Measurements from ENCODE around the gene ST6GALNAC5.

ST6GALNAC5 gene

GRCh38 chr1:76854255-76854654 lies 13.0 kb upstream of the ST6GALNAC5 start:
- no peak for DNase-seq (ENCODE audit: low read depth)
- no peak overlapping the region for H3K4me3 ChIP-seq (ENCODE audit: control insufficient read depth, low read depth, low read length)
- TF ChIP-seq CTCF (conservative IDR thresholded peaks at IDR 0.05; ENCODE audit: control insufficient read depth, insufficient read depth, low read depth, low read length) = no peak

GRCh38 chr1:76856104-76856503 lies 11.2 kb upstream of the ST6GALNAC5 start:
- no peak overlapping the region for H3K4me3 ChIP-seq (ENCODE audit: control insufficient read depth, low read depth, low read length)
- no peak for DNase-seq (ENCODE audit: low read depth)

GRCh38 chr1:76857138-76857537 lies 10.1 kb upstream of the ST6GALNAC5 start:
- TF ChIP-seq CTCF (conservative IDR thresholded peaks at IDR 0.05; ENCODE audit: control insufficient read depth, insufficient read depth, low read depth, low read length) = no peak

More at GRCh38 chr1:76856104-76856503, 11.2 kb upstream of the ST6GALNAC5 start:
- no peak for TF ChIP-seq CTCF (conservative IDR thresholded peaks at IDR 0.05; ENCODE audit: control insufficient read depth, insufficient read depth, low read depth, low read length)

GRCh38 chr1:76857973-76858372 lies 9.3 kb upstream of the ST6GALNAC5 start:
- H3K4me3 ChIP-seq (ENCODE audit: control insufficient read depth, low read depth, low read length) = no peak overlapping the region
- TF ChIP-seq CTCF (conservative IDR thresholded peaks at IDR 0.05; ENCODE audit: control insufficient read depth, insufficient read depth, low read depth, low read length) = no peak
- DNase-seq (ENCODE audit: low read depth) = no peak

More at GRCh38 chr1:76857138-76857537, 10.1 kb upstream of the ST6GALNAC5 start:
- DNase-seq (ENCODE audit: low read depth) = no peak
- no peak overlapping the region for H3K4me3 ChIP-seq (ENCODE audit: control insufficient read depth, low read depth, low read length)

- no peak for DNase-seq (ENCODE audit: low read depth)
- no peak overlapping the region for H3K4me3 ChIP-seq (ENCODE audit: control insufficient read depth, low read depth, low read length)
- TF ChIP-seq CTCF (conservative IDR thresholded peaks at IDR 0.05; ENCODE audit: control insufficient read depth, insufficient read depth, low read depth, low read length) = no peak
These were observed 6.1 kb upstream of the ST6GALNAC5 start for GRCh38 chr1:76861149-76861548.

GRCh38 chr1:76862447-76862846 lies 4.8 kb upstream of the ST6GALNAC5 start:
- no peak overlapping the region for H3K4me3 ChIP-seq (ENCODE audit: control insufficient read depth, low read depth, low read length)
- TF ChIP-seq CTCF (conservative IDR thresholded peaks at IDR 0.05; ENCODE audit: control insufficient read depth, insufficient read depth, low read depth, low read length) = no peak
- DNase-seq (ENCODE audit: low read depth) = peak; percentile 69

GRCh38 chr1:76864383-76864782 lies 2.9 kb upstream of the ST6GALNAC5 start:
- no peak for TF ChIP-seq CTCF (conservative IDR thresholded peaks at IDR 0.05; ENCODE audit: control insufficient read depth, insufficient read depth, low read depth, low read length)
- no peak overlapping the region for H3K4me3 ChIP-seq (ENCODE audit: control insufficient read depth, low read depth, low read length)
- no peak for DNase-seq (ENCODE audit: low read depth)
